ENCODE data around the gene JAK2. TPM values are rescaled to one million over a fixed set of nuclear protein-coding genes. Genes with fewer than 3 reads are reported as not detected.
"Not testable (repeated sequence)": the region's sequence is repeated elsewhere in the genome, so short reads cannot be mapped to it uniquely, and the experiment has no call there.

Gene JAK2
- polyA plus RNA-seq, 3 donors: 11.3 to 14.4 (median 13.9) TPM

DNA sequence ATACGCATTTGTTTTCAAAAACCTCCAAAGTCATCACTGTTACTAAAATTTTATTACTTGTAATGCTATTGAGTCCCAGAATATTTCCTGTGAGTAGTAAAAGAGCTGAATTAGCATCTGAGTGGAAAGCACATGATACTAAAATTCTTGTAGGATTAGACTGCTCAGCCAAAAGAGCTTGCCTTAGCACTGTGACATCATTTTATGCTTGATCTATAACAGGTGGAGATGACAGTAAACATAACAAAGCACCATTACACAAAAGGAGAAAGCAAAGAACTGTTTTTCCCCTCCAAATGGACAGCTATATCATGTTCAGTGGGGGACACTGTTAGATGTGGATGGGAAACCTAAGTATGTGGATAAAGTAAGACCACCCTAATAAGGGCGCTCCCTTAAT is 5.8 kb upstream of the JAK2 start:
- DNase-seq: peak; percentile 64

DNA sequence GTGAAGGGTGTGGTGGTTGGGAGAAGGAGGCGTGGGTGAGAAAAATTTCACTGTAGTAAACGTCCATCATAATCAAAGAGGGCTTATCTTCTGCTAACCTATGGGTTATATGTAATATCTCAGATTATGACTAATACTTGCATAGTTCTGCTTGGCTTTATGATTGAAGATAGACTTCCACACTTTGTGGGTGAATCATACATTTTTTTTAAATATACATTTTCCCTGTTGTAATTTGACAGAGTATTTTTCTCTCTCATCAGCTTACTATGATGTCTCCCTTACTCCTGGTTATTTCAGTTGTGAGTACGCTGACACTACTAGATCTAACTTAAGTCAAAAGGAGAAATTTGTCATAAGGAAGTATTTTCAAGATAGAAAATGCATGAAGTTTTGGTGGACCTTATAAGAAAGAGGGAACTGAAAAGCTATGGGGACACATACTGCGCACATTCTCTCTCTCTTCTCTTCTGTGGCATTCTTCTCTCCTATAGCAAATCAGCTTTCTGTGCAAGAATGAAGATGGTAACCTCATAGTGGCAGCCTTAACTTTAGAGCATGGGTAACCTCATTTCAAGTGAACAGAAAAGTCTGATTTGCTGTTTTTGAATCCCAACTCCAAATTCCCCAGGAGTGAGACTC is 4.9 kb upstream of the JAK2 start:
- no peak for DNase-seq

DNA sequence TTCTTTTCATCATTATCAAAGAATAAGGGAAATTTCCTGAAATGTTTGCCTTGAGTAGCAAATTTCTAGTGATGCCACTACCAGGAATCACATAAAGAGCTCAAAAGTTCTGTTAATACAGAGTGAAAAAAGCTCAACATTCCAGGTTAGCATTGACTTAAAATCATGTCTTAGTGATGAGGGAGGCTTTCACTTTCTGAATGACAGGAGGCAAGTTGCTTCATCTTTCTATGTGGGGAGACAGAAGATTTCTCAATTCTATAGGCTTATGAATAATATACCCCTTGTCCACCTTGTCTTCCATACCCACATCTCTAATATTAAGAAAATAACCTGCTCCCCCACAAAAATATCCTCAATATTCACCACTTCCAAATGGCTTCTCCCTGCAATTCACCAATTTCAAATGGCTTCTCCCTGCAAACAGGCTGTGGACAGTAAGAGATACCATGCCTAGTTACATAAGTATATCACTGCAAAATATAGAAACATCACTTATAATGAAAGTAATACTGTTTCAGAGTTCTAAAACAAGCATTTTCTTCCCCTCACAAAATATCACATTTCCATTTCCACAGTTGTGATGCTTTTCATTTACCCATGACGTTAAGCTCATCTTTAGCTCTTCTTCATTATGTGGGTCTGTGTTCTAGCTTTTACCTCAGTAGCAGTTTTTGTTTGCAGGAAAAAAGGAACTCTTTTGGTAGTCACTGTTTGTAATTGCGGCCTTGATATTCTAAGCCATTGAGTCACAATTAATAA is 2.2 kb upstream of the JAK2 start:
- no peak for DNase-seq

DNA sequence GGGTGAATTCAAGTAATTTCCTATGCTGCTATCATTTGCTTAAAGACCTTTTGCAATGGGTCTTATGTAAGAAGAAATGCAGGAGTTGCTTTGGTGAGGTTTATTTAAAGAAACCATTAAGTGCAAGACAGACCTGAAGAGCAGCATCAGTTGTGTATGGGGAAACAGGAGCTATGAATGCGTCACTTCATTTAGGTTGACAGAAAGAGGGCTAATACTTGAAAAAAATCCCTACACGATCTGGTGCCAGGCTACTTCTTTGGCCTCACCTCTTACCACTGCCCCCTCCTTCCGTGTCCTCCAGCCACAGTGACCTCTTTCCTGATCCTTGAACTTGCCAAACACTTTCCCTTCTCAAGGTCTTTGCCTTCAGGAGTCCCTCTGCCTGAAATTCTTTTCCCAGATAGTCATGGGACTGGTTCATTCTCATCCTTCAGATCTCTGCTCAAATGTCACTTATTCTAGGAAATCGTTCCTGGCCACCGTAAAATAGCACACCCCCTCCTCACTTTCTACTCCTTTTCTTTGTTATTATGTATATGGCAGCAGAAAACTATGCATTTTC is 1.4 kb upstream of the JAK2 start:
- DNase-seq: no peak

DNA sequence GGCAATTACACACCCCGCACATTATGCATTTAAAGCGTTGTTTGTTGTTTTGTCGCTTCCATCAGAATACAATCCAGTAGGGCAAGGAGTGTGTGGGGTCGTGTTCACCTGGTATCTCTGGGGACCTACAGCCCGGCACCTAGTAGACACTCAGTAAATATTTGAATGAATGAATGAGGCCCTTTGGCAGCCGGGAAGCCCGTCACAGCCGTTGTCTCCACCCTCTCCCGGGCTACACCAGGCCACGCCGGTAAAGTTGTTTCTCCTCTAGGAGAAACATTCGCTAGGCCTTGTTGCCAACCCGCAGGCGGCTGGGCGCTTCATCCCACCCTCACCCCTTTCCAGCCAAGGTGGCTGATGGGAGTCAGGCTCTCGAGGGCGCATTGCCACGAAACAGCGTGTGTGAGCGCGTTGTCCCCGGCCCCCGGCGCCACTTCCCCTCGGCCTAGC is 876 bp upstream of the JAK2 start:
- DNase-seq: peak; percentile 38

DNA sequence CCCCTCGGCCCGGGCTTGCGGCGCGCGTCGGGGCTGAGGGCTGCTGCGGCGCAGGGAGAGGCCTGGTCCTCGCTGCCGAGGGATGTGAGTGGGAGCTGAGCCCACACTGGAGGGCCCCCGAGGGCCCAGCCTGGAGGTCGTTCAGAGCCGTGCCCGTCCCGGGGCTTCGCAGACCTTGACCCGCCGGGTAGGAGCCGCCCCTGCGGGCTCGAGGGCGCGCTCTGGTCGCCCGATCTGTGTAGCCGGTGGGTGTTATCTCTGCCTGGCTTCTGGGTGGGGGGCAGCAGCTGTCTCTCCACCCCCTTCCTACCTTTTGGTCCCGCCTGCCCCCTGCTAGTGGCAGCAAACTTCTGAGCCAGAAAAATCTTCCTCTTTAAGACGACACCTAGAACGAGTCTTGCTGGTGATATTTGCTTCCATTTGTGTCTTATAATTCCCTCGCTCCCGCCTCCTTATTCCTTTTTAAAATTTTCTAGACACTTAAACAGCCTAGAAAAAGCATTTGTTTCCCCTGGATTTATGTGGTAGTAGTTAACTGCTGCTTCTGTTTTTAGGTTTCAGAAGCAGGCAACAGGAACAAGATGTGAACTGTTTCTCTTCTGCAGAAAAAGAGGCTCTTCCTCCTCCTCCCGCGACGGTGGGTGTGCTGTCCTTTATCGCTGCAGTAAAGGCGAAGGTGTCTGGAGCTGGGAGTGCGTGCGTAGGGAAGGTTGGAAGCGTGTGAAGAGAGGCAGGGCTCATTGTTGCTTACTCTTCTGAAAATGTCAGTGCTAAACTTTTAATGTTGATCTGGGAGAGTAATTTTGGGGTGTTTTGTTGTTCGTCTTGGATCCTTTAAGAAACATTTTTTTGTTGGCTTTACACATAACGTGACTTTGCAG is 554 bp downstream of the JAK2 start:
- peak; percentile 43 for DNase-seq

DNA sequence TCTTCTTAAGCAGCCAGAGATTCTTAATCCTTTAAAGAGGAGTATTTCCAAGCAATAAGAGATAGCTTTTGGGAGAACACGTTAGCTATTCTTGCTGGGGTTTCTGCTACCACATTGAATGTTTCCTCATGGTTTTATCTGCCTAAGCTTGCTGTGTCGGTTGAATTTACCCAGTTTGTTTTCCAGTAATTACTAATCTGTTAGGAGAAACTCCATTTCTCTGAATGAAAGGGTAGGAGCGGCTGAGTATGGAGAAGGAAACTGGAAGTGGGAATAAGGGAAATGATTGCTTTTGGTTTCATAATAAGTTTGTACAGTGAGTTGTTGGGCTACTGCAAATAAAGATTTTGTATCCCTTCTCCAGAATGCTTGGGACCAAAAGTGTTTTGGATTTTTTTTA is 1.2 kb downstream of the JAK2 start:
- no peak for DNase-seq

DNA sequence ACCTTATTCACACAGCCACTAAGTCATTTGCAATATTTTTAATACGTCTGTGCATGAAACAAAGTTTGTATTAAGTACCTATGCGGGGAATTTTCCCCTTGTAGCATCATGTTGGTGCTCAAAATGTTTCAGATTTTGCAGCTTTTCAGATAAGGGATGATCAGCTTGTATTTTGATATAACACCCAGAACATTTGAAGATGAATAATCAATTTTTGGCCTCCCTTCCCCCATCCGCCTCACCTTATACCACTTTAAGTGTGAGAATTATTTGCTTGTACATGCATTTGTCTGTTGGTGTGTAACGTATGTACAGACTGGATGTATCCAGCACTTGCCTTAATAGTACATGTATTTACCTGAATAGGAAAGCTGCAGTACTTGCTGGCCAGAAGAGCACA is 1.7 kb downstream of the JAK2 start:
- DNase-seq: no peak

DNA sequence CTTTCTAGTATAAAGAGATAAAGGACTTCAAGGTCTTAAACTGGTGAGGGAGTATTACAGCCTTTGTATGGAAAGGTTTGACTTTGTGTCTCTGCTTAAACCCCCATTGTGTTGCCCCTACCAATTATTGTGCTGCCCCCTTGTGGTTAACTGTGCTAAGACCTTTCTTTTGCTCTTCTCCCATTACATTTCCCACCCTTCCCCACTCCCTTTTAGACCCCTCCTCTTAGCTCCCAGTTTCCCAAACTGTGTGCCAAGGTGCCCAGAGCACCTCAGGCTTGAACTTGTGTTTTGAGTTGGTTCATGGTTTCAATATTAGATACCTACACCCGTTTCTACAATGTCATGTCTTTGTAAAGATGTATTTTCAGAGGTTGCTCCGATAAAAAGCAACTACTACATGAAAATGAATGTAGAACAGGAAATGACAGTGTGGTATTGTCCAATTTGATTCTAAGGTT is 2.9 kb downstream of the JAK2 start:
- DNase-seq: peak; percentile 71

DNA sequence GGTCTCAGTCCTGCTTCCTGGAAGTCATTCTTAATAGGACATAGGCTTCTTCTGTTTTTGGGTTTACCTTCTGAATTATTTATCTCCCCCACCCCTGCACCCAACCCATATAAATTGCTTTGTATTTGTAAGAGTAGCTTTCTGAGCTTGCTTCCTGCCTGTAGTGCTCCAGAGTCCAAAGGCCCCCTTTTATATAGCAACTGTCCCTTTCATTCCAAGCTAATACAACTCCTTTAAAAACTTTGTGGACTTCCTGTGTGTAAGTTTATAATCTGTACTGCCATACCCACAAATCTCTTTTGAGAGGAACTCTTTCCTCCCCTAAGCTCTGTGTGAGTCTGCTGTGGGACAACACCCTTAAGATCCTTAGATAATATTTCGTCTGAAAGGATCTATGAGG is 7.8 kb downstream of the JAK2 start:
- no peak for DNase-seq

DNA sequence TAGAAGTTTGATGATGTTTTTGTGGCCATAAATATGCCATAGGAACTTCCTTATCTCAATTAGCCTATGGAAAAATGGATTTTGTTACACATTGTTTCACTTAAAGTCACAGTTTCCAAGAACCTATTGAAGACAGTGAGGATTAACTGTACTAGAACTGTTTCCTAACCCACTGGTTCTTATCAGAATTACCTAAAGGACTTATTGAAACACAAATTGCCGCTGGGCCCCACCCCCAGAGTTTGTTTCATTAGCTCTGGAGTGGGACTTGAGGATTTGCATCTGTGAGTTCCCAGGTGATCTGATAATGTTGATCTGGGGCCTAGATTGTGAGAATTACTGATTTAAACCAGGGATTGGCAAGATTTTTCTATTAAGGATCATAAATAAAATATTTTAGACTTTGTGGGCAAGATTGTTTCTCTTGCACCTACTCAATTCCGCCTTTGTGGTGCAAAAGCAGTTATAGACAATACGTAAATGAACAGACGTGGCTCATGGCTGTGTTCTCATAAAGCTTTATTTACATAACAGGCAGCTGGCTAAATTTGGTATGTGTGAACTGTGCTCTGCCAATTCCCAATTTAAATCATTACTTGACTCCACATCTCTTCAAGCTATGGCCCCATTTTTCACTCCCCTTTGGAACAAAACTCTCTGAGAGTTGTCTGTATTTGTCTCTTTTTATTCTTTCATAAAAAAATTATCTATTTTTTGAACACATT is 9.3 kb downstream of the JAK2 start:
- DNase-seq: no peak

DNA sequence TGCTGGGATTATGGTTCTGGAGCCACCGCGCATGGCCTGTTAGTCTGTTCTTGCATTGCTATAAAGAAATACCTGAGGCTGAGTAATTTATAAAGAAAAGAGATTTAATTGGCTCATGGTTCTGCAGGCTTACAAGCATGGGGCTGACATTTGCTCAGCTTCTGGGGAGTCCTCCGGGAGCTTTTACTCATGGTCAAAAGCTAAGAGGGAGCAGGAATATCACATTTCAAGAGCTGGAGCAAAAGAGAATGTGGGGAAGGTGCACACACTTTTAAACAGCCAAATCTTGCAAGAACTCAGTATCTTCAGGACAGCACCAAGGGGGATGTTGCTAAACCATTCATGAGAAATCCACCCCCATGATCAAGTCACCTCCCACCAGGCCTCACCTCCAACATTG is 12.1 kb downstream of the JAK2 start:
- DNase-seq: no peak

DNA sequence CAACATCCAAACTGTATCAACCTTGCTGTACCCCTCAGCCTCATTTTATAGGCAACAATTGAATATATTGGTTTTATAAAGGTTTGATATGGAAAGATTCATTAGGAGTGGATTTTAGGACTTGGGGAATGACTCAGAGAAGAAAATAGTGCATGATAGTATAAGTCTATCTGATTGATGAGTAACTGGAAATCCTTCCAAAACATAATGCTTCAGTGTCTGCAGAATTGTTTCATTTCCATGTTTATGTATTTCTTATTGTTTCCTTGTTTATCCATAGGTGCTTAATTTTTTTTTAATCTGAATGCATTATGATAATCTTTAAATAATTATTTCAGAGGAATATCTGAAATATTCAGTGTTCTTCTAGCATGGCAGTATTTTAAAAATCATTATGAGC is 12.6 kb downstream of the JAK2 start:
- no peak for DNase-seq

DNA sequence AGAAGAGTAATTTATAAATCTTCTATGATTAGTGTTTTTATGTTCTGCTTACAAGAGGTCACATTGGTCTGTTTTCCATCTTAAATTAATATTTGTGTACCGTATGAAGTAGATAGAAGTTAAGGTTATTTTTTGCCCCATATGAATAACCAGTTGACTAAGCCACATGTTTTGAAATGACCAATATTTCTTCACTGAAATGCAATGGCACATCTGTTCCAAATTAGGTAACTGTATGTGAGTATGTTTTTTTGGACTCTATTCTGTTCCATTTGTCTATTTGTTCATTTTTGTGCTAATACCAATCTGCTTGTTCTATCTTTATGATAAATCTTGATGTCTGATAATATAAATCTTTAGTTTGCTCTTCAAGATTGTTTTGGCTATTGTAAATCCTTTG is 17.7 kb downstream of the JAK2 start:
- no peak for DNase-seq

DNA sequence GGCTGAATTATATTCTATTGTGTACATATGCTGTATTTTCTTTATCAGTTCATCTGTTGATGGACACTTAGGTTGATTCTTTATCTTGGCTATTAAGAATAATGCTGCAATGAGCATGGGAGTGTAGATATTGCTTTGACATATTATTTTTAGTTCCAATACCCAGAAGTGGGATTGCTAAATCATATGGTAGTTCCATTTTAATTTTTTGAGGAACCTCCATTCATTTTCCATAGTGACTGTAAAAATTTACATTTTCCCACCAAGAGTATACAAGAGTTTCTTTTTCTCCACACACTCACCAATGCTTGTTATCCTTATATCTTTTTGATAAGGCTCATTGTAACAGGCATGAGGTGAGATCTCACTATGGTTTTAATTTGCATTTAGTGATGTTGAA is 19.4 kb downstream of the JAK2 start:
- no peak for DNase-seq

DNA sequence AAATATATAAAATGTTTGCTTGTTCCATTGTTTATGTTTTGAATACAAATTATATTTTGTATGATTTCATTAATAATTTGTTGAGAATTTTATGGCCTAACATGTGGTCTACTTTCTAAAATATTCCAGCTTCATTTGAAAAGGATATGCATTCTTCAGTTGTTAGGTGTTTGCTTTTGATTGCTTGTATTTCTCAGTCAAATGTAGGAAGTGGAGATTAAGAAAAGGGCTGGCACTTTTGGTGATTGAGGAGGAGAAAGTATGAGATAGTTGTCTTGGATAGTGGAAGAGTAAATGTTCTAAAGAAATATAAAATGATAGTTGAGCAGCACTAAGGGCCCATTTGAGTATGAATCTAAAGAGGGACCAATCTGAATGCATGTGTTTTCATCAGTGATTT is 23.1 kb downstream of the JAK2 start:
- DNase-seq: no peak

DNA sequence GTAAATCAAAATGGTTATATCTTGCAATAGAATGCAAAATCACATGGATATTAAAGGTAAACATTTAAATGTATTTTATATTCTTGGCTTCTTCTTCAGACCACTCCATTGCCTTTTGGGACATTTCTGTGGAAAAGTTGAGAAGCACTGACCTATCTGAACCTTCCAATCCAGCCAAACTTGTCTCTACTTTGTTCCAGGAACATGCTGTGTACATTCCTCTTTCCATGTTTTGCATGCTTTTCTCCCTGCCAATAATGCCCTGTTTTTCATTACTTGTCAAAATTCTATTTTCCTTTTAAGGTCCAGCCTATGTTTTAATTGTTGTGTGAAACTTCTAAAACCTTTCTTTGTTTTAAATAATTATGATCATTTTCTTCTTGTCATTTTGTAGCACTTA is 28.3 kb downstream of the JAK2 start:
- DNase-seq: no peak

DNA sequence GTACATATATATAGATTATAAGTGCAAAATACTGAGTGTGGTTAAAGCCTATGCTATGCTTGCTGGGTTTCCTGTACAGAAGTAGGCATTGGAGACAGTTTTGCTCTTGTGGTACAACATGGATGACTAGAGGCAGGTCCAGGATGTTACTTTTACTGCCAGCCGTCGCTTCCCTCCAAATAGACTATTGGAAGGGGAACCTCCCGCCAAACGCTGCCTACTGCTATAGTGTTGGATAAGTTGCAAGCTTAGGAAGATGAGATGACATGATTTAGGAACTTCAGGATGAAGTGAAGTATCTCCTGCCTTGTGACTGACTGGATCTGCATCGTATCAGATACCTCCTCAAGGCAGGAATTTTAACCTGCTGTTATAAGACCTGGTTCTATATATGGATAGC is 30.9 kb downstream of the JAK2 start:
- DNase-seq: no peak

DNA sequence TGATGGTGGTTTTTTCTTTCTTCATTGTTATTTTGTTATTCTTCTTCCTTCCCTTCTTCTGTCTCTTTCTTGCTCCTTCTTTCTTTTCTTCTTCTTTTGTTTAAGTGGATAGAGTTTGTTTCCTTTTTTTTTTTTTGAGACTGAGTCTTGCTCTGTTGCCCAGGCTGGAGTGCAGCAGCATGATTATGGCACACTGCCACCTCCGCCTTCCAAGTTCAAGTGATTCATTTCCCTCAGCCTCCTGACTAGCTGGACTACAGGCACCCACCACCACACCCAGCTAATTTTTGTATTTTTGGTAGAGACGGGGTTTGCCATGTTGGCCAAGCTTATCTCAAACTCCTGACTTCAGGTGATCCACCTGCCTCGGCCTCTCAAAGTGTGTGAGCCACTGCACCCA is 40.3 kb downstream of the JAK2 start:
- no peak for DNase-seq

DNA sequence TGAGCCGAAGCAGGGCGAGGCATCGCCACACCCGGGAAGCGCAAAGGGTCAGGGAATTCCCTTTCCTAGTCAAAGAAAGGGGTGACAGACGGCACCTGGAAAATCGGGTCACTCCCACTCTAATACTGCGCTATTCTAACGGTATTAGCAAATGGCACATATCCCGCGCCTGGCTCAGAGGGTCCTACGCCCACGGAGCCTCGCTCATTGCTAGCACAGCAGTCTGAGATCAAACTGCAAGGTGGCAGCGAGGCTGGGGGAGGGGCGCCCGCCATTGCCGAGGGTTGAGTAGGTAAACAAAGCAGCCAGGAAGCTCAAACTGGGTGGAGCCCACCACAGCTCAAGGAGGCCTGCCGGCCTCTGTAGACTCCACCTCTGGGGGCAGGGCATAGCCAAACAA is 46.9 kb downstream of the JAK2 start:
- DNase-seq: not testable (repeated sequence)

DNA sequence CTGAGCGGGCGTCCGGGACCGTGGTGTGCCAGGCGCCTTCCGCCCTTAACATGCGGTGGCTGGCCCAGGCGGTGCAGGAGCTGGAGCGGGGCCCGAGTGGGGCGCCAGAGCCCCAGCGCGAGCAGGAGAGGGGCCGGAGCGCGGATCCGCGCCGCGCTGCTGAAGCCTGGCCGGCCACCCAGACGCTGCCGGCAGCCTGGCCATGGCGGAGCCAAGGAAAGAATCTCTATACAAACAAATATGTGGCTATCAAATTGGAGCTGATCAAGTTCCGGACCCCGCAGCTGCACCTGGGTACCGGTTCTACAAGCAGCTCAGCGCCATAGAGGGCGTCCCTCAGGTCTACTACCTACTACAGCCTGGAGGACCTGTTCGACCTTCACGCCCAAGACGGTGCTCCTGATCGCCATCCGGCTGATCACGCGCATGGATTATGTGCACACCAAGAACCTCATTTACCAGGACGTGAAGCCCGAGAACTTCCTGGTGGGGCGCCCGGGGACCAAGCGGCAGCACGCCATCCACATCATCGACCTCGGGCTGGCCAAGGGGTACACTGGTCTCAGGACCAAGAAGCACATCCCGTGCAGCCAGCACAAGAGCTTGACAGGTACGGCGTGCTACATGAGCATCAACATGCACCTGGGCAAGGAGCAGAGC is 55.8 kb downstream of the JAK2 start:
- DNase-seq: no peak
